CD4-positive, alpha-beta T cell (primary cell): Measurements from ENCODE around the gene LHFPL6. TPM values are rescaled to one million over a fixed set of nuclear protein-coding genes. Genes with fewer than 3 reads are reported as not detected.

Experiments used
- ATAC-seq: fragments of 200-7000 bp; cut with Tn5 transposase; one replicate; pipeline ENCODE4 v1.10.0; 2022; ENCODE audit warnings: mild to moderate bottlenecking; ENCODE audit not compliant: poor library complexity
- CTCF ChIA-PET: fragments of 350-600 bp; sonication (Branson Sonifier 250); formaldehyde crosslinking; loops from one replicate; lab custom pipeline; 2021; ENCODE audit warnings: antibody characterized with exemption, inconsistent platforms; lab: Charles Lee
- POLR2A ChIA-PET: fragments of 350-600 bp; sonication (Branson Sonifier 250); formaldehyde crosslinking; loops from one replicate; lab custom pipeline; 2021; ENCODE audit warnings: antibody characterized with exemption, inconsistent platforms; lab: Charles Lee
- DNase-seq, 14 experiments: peaks; one replicate each; pipeline ENCODE4 v3.0.0-alpha.2; 2013 to 2020; ENCODE audit warnings: mixed read lengths in 2 of 14
- H3K27ac ChIP-seq, 2 donors: one replicate each; pipeline versions ENCODE4 v1.5.1 to v1.7.0; 2013; ENCODE audit warnings: low read length in 2 of 2, low read depth in 1 of 2, mild to moderate bottlenecking in 1 of 2
- H3K27me3 ChIP-seq, 2 experiments: 1 replicate in 1 of 2; 2 replicates in 1 of 2; pipeline versions ENCODE4 v1.6.1 to v1.7.0; 2013; ENCODE audit warnings: low read length in 2 of 2, control low read depth in 1 of 2, mild to moderate bottlenecking in 1 of 2, moderate library complexity in 1 of 2; ENCODE audit not compliant: insufficient read depth in 2 of 2, control insufficient read depth in 1 of 2
- H3K36me3 ChIP-seq: one replicate; pipeline ENCODE4 v1.6.1; 2013; ENCODE audit warnings: low read length, control low read depth; ENCODE audit not compliant: insufficient read depth
- H3K4me1 ChIP-seq: one replicate; pipeline ENCODE4 v1.6.1; 2013; ENCODE audit warnings: low read length, control low read depth; ENCODE audit not compliant: insufficient read depth
- H3K4me3 ChIP-seq: one replicate; pipeline ENCODE4 v1.5.1; 2013; ENCODE audit warnings: mild to moderate bottlenecking, low read length, moderate library complexity
- H3K9me3 ChIP-seq, 2 experiments: 1 replicate in 1 of 2; 2 replicates in 1 of 2; pipeline versions ENCODE4 v1.6.1 to v1.7.0; 2013; ENCODE audit warnings: low read length in 2 of 2, mild to moderate bottlenecking in 2 of 2, control low read depth in 1 of 2, moderate library complexity in 1 of 2; ENCODE audit not compliant: control insufficient read depth in 1 of 2, insufficient read depth in 1 of 2
- H3K27ac Mint-ChIP-seq: one replicate; pipeline ENCODE4 v1.8.0; 2020; ENCODE audit warnings: mixed read lengths
- H3K27me3 Mint-ChIP-seq: one replicate; pipeline ENCODE4 v1.8.0; 2021; ENCODE audit warnings: mixed read lengths
- H3K36me3 Mint-ChIP-seq: one replicate; pipeline ENCODE4 v1.8.0; 2021; ENCODE audit warnings: low read depth, mixed read lengths
- H3K4me1 Mint-ChIP-seq: one replicate; pipeline ENCODE4 v1.8.0; 2021; ENCODE audit warnings: low read depth, mixed read lengths
- H3K4me3 Mint-ChIP-seq: one replicate; pipeline ENCODE4 v1.8.0; 2020; ENCODE audit warnings: mild to moderate bottlenecking, mixed read lengths
- H3K9me3 Mint-ChIP-seq: one replicate; pipeline ENCODE4 v1.8.0; 2020; ENCODE audit warnings: mixed read lengths
- CTCF ChIP-seq: fragments of 200-600 bp; IDR thresholded peaks from one replicate; pipeline ENCODE4 v1.8.0; 2022; ENCODE audit warnings: antibody characterized with exemption, mild to moderate bottlenecking
- intact Hi-C, 2 experiments: fragments of 100-400 bp; cut with DNase I in 1 of 2; cut with micrococcal nuclease in 1 of 2; formaldehyde crosslinking; loops; one replicate each; pipeline versions ENCODE4 v1.15.1 to v1.9.0; 2023 to 2025; cut with DNase I, micrococcal nuclease
- total RNA-seq, 174 experiments: library from RNA in 2 of 174; stranded (reverse) in 2 of 174; gene quantifications; one replicate each; pipeline ENCODE4 v1.2.3 and lab custom pipeline; 2021 to 2026

LHFPL6 gene
- total RNA-seq, 2 experiments from 2014 or later = not detected

GRCh38 chr13:39410964-39411363, 192.0 kb downstream of the LHFPL6 start:
- Mint-ChIP-seq H3K9me3 (no peaks in the 10 kb centered on the region), H3K36me3 (no peaks in the 10 kb centered on the region), H3K4me1 (no peaks in the 10 kb centered on the region), H3K4me3 (no peak overlapping the region), H3K27ac (no peak overlapping the region), H3K27me3 (peaks cover 43% of the 10 kb centered on the region)
- DNase-seq (no peak), ATAC-seq (no peak)
- no peak overlapping the region for H3K4me3 ChIP-seq
- CTCF ChIA-PET = no interaction called here
- no peaks in the 10 kb centered on the region for H3K36me3 ChIP-seq
- peaks cover 4 to 8% of the 10 kb centered on the region in 2 experiments for H3K27me3 ChIP-seq
- intact Hi-C loops = no loop called here
- H3K9me3 ChIP-seq = no peaks in the 10 kb centered on the region
- no peak overlapping the region for H3K27ac ChIP-seq
- POLR2A ChIA-PET = interaction anchor here (0.8 kb wide), 1 partner anchor 1377 kb away, joined by 3 read pairs; no protein-coding TSS in a partner anchor
- no peak for TF ChIP-seq CTCF
- H3K4me1 ChIP-seq = no peaks in the 10 kb centered on the region

- no peaks in the 10 kb centered on the region for H3K9me3 Mint-ChIP-seq
- intact Hi-C loops = no loop called here
- TF ChIP-seq CTCF = no peak
- H3K4me3 Mint-ChIP-seq = no peak overlapping the region
- ChIA-PET POLR2A (no interaction called here), CTCF (no interaction called here)
- ATAC-seq (no peak), DNase-seq (no peak)
- peaks cover 4 to 8% of the 10 kb centered on the region in 2 experiments for H3K27me3 ChIP-seq
- no peaks in the 10 kb centered on the region for H3K4me1 ChIP-seq
- no peaks in the 10 kb centered on the region for H3K36me3 ChIP-seq
- H3K4me3 ChIP-seq = no peak overlapping the region
- H3K27ac Mint-ChIP-seq = no peak overlapping the region
- H3K4me1 Mint-ChIP-seq = no peaks in the 10 kb centered on the region
- H3K9me3 ChIP-seq = no peaks in the 10 kb centered on the region
- no peak overlapping the region for H3K27ac ChIP-seq
- no peaks in the 10 kb centered on the region for H3K36me3 Mint-ChIP-seq
- H3K27me3 Mint-ChIP-seq = peaks cover 41% of the 10 kb centered on the region
Observed at GRCh38 chr13:39410096-39410901, 192.7 kb downstream of the LHFPL6 start.

GRCh38 chr13:39408512-39408911, 194.5 kb downstream of the LHFPL6 start:
- TF ChIP-seq CTCF = no peak
- intact Hi-C loops = no loop called here
- H3K4me1 ChIP-seq = no peaks in the 10 kb centered on the region
- Mint-ChIP-seq H3K27ac (no peak overlapping the region), H3K9me3 (no peaks in the 10 kb centered on the region), H3K4me1 (no peaks in the 10 kb centered on the region), H3K36me3 (no peaks in the 10 kb centered on the region), H3K4me3 (no peak overlapping the region), H3K27me3 (peaks cover 38% of the 10 kb centered on the region)
- no peaks in the 10 kb centered on the region for H3K9me3 ChIP-seq
- POLR2A ChIA-PET = no interaction called here
- peaks cover 4 to 8% of the 10 kb centered on the region in 2 experiments for H3K27me3 ChIP-seq
- DNase-seq = no peak
- no peak overlapping the region for H3K4me3 ChIP-seq
- no peaks in the 10 kb centered on the region for H3K36me3 ChIP-seq
- H3K27ac ChIP-seq = no peak overlapping the region
- no peak for ATAC-seq
- CTCF ChIA-PET = no interaction called here
